Loucy (cell line): Measurements from ENCODE around the gene CNTN2.

Experiments
- H2AFZ ChIP-seq: fragments of 200-600 bp; sonication (generic); 2 replicates; pipeline ENCODE4 v1.6.0; 2016; ENCODE audit warnings: antibody characterized with exemption, mild to moderate bottlenecking, low read length, moderate library complexity
- H3F3A ChIP-seq: fragments of 200-600 bp; 2 replicates; pipeline ENCODE4 v1.6.0; 2016; ENCODE audit warnings: antibody characterized with exemption, low read depth, mild to moderate bottlenecking
- H3K27me3 ChIP-seq: fragments of 200-600 bp; sonication (generic); 2 replicates; pipeline ENCODE4 v1.6.1; 2014; ENCODE audit warnings: low read length, mild to moderate bottlenecking; ENCODE audit not compliant: insufficient read depth, poor library complexity, severe bottlenecking
- H3K36me3 ChIP-seq: fragments of 200-600 bp; sonication (generic); 2 replicates; pipeline ENCODE4 v1.6.1; 2016; ENCODE audit warnings: low read length; ENCODE audit not compliant: insufficient read depth
- H3K4me1 ChIP-seq: fragments of 200-600 bp; sonication (generic); 2 replicates; pipeline ENCODE4 v1.5.1; 2014; ENCODE audit warnings: low read length, mild to moderate bottlenecking; ENCODE audit not compliant: insufficient read depth, poor library complexity, severe bottlenecking
- H3K4me2 ChIP-seq: fragments of 200-600 bp; sonication (generic); 2 replicates; pipeline ENCODE4 v1.6.0; 2014; ENCODE audit warnings: antibody characterized with exemption, low read length, low read depth, mild to moderate bottlenecking; ENCODE audit not compliant: poor library complexity, severe bottlenecking
- H3K4me3 ChIP-seq: fragments of 200-600 bp; sonication (generic); 2 replicates; pipeline ENCODE4 v1.5.1; 2014; ENCODE audit warnings: low read length, mild to moderate bottlenecking, mixed read lengths; ENCODE audit not compliant: poor library complexity, severe bottlenecking
- H3K79me2 ChIP-seq: fragments of 200-600 bp; sonication (generic); 2 replicates; pipeline ENCODE4 v1.6.1; 2014; ENCODE audit warnings: low read length; ENCODE audit not compliant: insufficient read depth
- H3K9ac ChIP-seq: fragments of 200-600 bp; sonication (generic); 2 replicates; pipeline ENCODE4 v1.6.0; 2014; ENCODE audit warnings: mild to moderate bottlenecking, low read depth, low read length, moderate library complexity; ENCODE audit not compliant: poor library complexity, severe bottlenecking
- H3K9me2 ChIP-seq: fragments of 200-600 bp; sonication (generic); replicated peaks from 2 replicates; pipeline ENCODE4 v1.6.1; 2016; ENCODE audit warnings: low read depth, low read length, mixed read lengths
- H3K9me3 ChIP-seq: fragments of 200-600 bp; sonication (generic); 2 replicates; pipeline ENCODE4 v1.6.1; 2014; ENCODE audit warnings: mild to moderate bottlenecking, antibody characterized with exemption, low read length, low read depth; ENCODE audit not compliant: insufficient read depth
- H4K20me1 ChIP-seq: fragments of 200-600 bp; sonication (generic); 2 replicates; pipeline ENCODE4 v1.6.0; 2014; ENCODE audit warnings: antibody characterized with exemption, low read length, mild to moderate bottlenecking; ENCODE audit not compliant: insufficient read depth, poor library complexity, severe bottlenecking
- CTCF ChIP-seq: fragments of 200-600 bp; sonication (generic); conservative IDR thresholded peaks from 2 replicates; pipeline ENCODE4 v1.5.1; 2014; ENCODE audit warnings: mild to moderate bottlenecking, antibody characterized with exemption, low read length
- EZH2phosphoT487 ChIP-seq: fragments of 200-600 bp; IDR thresholded peaks from 2 replicates; pipeline ENCODE4 v1.6.1; 2018; ENCODE audit warnings: antibody characterized with exemption, mild to moderate bottlenecking, moderate library complexity, borderline replicate concordance

Gene CNTN2

GRCh38 chr1:205002705-205003104 lies 40.3 kb upstream of the CNTN2 start:
- Histone ChIP-seq H3K36me3 (no peaks in the 10 kb centered on the region), H3F3A (no peaks in the 10 kb centered on the region), H3K27me3 (no peaks in the 10 kb centered on the region), H2AFZ (no peak overlapping the region), H3K4me3 (no peak overlapping the region), H3K9me3 (no peaks in the 10 kb centered on the region), H4K20me1 (no peaks in the 10 kb centered on the region), H3K9me2 (no peaks in the 10 kb centered on the region), H3K4me2 (no peak overlapping the region), H3K4me1 (peaks cover 27% of the 10 kb centered on the region), H3K9ac (no peak overlapping the region), H3K79me2 (no peaks in the 10 kb centered on the region)
- no peak for TF ChIP-seq CTCF
- no peak for TF ChIP-seq EZH2phosphoT487

GRCh38 chr1:205003358-205004131 lies 39.5 kb upstream of the CNTN2 start:
- no peak for TF ChIP-seq CTCF
- no peak for TF ChIP-seq EZH2phosphoT487
- Histone ChIP-seq H3K4me1 (peaks cover 18% of the 10 kb centered on the region), H3K27me3 (no peaks in the 10 kb centered on the region), H3K9me3 (no peaks in the 10 kb centered on the region), H3K4me3 (no peak overlapping the region), H4K20me1 (no peaks in the 10 kb centered on the region), H3K4me2 (no peak overlapping the region), H3F3A (no peaks in the 10 kb centered on the region), H3K9ac (no peak overlapping the region), H3K36me3 (no peaks in the 10 kb centered on the region), H3K79me2 (no peaks in the 10 kb centered on the region), H2AFZ (no peak overlapping the region), H3K9me2 (no peaks in the 10 kb centered on the region)

GRCh38 chr1:205004351-205004750 lies 38.7 kb upstream of the CNTN2 start:
- Histone ChIP-seq H4K20me1 (no peaks in the 10 kb centered on the region), H3K36me3 (no peaks in the 10 kb centered on the region), H3F3A (no peaks in the 10 kb centered on the region), H3K9ac (no peak overlapping the region), H3K27me3 (no peaks in the 10 kb centered on the region), H3K4me3 (no peak overlapping the region), H3K79me2 (no peaks in the 10 kb centered on the region), H3K4me2 (no peak overlapping the region), H2AFZ (no peak overlapping the region), H3K9me3 (no peaks in the 10 kb centered on the region), H3K4me1 (peaks cover 10% of the 10 kb centered on the region), H3K9me2 (no peaks in the 10 kb centered on the region)
- TF ChIP-seq CTCF (no peak), EZH2phosphoT487 (no peak)
